GM18909 (cell line): Measurements from ENCODE around the gene PRKACB.
"Not testable (repeated sequence)": the region's sequence is repeated elsewhere in the genome, so short reads cannot be mapped to it uniquely, and the experiment has no call there.

Experiments
- ATAC-seq: cut with Tn5 transposase; IDR thresholded peaks from one replicate; pipeline ENCODE4 v1.9.1; 2021; ENCODE audit warnings: mild to moderate bottlenecking; ENCODE audit not compliant: unreplicated experiment, poor library complexity

PRKACB gene

GRCh38 chr1:84260852-84261518 lies 116.9 kb downstream of the PRKACB start:
- no peak for ATAC-seq

DNA sequence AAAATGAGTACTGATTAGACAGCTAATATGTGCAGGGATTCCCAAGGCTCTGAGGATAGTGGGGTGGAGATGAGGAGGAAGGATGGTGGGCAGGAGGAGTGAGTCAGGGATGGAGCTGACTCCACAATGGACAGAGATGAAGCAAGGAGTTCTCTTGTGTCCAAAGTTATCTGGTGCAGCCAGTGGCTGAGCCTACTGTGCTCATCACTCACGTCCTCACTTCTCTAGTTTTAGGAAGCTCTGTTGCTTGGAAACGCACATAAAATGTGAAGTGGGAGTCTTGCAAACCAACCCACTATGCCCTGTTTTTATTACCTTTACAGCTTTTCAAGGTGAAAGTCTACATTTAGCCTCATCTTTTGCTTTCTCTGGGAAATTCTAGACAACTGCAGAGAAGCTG lies 120.9 kb downstream of the PRKACB start:
- no peak for ATAC-seq

GRCh38 chr1:84265867-84266266 lies 121.8 kb downstream of the PRKACB start:
- ATAC-seq = no peak

DNA sequence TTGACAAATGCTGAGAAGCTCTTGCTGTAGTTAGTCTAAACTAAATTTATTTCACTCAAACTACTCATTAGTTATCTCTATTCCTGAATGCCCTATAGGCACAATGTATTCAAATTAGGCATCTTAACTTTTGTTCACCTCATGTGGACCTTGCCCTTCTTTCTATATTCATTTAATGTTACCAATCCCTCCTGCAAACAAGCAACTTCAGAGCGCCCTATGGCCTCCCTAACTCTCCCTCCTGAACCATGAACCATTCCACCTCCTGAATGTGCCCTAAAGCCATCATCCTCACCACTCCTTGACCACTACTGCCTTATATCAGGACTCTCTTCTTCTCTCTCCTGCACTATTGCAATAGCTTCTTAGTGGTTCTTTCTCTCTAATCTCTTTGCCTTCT lies 122.7 kb downstream of the PRKACB start:
- no peak for ATAC-seq

- no peak for ATAC-seq
Measured at GRCh38 chr1:84267476-84267875, 123.4 kb downstream of the PRKACB start.

- no peak for ATAC-seq
Measured at GRCh38 chr1:84268346-84268745, 124.3 kb downstream of the PRKACB start.

DNA sequence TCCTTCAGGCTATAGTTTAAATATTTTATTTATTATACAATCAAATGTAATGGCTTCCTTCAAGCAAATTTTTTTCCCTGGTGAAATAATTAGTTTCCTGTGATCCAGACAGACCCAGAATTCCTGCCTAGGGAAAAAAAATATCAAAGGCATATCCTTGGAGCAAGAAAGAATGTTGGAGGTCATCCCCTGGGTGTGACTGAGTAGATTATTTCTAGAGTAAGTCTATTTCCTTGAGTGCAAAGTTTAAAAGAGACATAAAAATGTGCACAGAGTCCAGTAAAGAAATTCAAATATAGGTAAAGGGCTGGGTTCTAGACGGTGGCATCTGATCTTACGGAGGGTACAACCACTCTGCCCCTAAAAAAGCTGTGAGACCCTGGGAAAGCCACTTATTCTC lies 125.2 kb downstream of the PRKACB start:
- no peak for ATAC-seq

DNA sequence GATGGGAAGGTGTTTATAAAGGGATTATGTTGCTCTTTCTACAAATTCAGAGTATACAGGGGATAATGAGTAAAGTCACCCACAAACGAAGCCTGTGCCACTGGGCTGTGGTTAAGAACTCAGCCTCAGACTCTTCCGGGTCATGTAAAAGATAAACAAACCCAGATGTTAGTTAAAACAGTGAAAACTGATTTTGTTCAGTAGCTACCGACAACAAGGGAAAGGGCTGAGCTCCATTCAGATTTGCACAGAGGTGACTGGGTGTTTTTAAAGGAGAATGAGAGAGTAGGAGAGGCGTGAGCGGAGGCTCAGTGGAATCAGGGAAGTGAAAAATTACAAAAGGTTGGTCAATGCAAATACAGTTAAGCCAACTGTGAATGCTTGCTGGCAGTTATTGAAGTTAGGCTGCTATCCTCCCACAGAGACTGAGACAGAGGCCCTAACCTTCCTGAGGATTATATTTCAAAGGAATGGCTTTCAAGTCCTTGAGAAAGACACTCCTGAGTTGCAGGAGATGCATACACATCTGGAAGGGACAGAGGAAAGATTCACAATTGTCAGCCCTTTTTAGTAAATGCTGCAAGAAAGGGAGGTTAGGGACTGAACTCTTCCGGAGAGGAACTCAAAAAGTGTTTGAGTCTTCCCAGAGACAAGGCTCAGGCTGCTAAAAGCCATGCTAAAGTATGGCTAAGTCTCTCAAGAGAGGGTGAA lies 127.5 kb downstream of the PRKACB start:
- peak; percentile 94 for ATAC-seq

DNA sequence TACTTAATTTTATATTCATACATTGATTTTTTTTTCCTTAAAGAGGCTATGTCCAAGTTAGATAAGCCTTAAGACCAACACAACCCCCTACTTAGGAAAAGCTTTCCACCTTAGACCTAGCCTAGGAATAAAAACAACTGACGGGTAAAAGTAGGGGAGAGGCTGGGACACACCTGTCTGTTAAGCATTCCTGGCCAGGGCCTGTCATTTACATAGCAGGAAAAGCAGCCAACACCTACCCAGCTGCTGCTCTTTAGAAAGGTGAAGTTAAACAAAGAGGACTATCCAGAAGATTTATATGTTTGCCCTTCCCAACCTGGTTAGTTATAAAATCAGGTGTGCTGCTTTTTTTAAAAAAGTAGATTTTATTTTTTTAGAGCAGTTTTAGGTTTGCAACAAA lies 128.3 kb downstream of the PRKACB start:
- ATAC-seq = no peak

DNA sequence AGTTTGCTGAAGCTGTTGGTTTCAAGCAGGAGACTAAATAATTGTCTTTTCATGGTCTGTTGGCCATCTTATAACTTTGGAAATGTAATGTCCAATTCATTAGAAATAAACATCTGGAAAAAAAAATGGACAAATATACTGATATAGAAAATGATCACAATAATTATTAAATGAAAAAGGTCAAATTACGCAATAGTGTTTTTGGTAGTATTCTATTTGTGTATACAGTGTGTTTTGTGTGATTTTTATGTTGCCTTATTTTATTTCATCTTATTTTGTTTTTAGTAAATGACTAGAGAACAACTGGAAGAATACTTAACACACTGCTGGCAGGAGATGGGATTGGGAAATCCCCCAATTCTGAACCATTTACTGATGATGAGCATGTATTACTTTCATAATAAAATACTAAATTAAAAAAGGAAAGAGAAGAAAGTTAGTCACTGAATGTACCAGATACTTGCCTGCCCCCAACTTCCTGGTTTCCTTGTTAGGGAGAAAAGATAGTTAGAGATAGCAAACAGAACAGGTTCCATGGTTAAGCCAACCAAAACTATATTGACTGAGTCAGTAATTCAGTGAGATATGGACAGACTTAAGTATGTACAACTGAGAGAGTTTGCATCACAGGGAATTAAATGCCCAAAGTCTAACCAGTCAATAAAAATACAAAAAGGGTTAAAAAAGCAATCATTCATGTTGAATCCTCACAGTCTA lies 133.4 kb downstream of the PRKACB start:
- ATAC-seq = no peak

- no peak for ATAC-seq
Measured at GRCh38 chr1:84278905-84279304, 134.8 kb downstream of the PRKACB start.

- no peak for ATAC-seq
Measured at GRCh38 chr1:84280912-84281311, 136.8 kb downstream of the PRKACB start.

DNA sequence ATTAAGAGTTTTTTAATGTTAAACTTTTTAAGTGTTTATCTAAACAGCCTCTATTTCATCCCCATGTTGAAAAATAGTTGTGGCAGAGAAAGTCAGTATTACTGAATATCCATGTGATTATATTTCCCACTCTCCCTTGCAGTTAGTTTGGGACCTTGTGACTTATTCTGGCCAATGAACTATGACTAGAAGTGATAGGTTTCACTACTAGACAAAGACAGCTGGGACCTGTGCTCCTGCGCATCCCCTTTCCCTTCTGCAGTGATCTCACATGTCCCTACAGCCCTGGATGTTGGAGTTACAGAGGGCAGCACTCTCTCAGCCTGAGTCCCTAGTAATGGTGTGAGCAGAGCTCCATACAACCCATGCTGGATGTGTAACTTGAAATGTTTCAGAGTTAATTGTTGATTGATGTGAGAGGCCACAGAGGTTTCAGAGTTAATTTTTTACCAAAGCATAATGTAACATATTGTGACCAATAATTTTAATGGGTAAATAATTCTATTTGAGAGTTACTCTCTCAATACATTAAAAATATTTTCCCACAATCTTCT lies 138.8 kb downstream of the PRKACB start:
- ATAC-seq = peak; percentile 85

DNA sequence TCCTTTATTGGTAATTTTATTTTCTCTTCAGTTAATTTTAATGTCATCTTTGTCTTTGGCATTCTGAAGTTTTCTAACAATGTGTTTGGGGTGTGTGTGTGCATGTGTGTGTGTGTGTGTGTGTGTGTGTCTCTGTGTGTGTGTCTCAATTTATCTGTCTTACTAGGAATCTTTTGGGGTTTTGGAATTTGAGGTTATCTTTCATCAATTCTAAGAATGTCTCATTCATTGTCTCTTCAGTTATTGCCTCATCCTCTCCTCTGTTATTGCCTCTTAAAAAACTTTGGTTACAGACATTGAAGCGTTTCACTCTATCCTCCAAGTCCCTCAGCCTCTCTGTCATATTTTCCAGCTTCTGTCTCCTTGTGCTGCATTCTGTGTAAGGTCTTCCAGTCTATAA lies 139.3 kb downstream of the PRKACB start:
- ATAC-seq = no peak

DNA sequence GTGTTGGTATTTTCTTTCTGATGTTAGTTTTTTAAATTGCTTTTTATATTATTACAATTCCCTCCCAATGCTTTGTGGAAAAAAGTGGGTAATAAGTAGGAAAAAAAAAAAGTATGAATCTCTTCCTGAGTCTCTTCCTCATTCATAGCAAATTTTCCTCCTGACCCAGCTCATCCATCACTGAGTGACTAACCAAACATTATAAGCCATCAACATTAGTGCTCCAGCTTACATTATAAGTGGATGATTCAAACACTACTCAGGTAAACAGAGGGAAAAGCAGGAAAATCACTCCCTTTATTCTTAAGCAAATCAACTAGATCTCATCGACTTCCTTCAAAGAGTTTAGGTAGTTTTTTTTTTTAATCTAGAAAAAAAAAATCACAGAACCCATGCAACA lies 142.0 kb downstream of the PRKACB start:
- no peak for ATAC-seq

DNA sequence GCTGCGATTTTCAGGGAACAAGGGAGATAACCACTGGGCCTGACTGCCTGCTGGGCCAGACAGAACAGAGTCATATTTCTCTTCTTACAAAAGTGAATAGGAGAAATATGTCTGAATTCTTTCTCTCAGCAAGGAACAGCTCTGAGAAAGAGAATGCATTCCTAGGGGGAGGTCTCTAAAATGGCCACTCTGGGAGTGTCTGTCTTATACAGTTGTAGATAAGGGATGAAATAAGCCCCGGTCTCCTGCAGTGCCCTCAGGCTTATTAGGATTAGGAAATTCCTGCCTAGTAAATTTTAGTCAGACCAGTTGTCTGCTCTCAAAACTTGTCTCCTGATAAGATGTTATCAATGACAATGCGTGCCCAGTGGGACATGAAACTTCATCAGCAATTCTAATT lies 143.3 kb downstream of the PRKACB start:
- ATAC-seq = not testable (repeated sequence)
